Mucosa of stomach (tissue), 1 donor: ENCODE data around the gene C1orf35.

Experiments
- H3K27me3 ChIP-seq: one replicate; pipeline ENCODE4 v1.7.0; 2013; ENCODE audit warnings: mild to moderate bottlenecking, low read length; ENCODE audit not compliant: control insufficient read depth, insufficient read depth
- H3K36me3 ChIP-seq: one replicate; pipeline ENCODE4 v1.7.0; 2013; ENCODE audit warnings: low read length; ENCODE audit not compliant: control insufficient read depth, insufficient read depth
- H3K4me1 ChIP-seq: one replicate; pipeline ENCODE4 v1.7.0; 2013; ENCODE audit warnings: mild to moderate bottlenecking, low read length; ENCODE audit not compliant: control insufficient read depth, insufficient read depth
- H3K4me3 ChIP-seq: one replicate; pipeline ENCODE4 v1.7.0; 2013; ENCODE audit warnings: low read length
- H3K9ac ChIP-seq: one replicate; pipeline ENCODE4 v1.7.0; 2013; ENCODE audit warnings: mild to moderate bottlenecking, low read length, moderate library complexity
- H3K9me3 ChIP-seq: one replicate; pipeline ENCODE4 v1.7.0; 2013; ENCODE audit warnings: mild to moderate bottlenecking, low read length, moderate library complexity; ENCODE audit not compliant: control insufficient read depth
- donor health status: Pancreatic carcinoma.

Gene C1orf35

GRCh38 chr1:228139931-228140723, 37.0 kb upstream of the C1orf35 start, which contains the start of gene GUK1:
GUK1 (plus strand) TSS chr1:228140279; CDS start chr1:228140303, 24 bp downstream.
- Histone ChIP-seq H3K27me3 (no peaks in the 10 kb centered on the region), H3K9me3 (no peaks in the 10 kb centered on the region), H3K9ac (peak within 1 kb of the TSS; percentile 93), H3K4me3 (peak within 1 kb of the TSS; percentile 88), H3K36me3 (no peaks in the 10 kb centered on the region), H3K4me1 (peaks cover 43% of the 10 kb centered on the region)

GRCh38 chr1:228139406-228139930, 36.3 kb upstream of the C1orf35 start:
- H3K4me1 ChIP-seq: peaks cover 40% of the 10 kb centered on the region
- peak overlapping the region; percentile 76 for H3K9ac ChIP-seq
- no peaks in the 10 kb centered on the region for H3K9me3 ChIP-seq
- no peaks in the 10 kb centered on the region for H3K27me3 ChIP-seq
- H3K36me3 ChIP-seq: no peaks in the 10 kb centered on the region
- peak overlapping the region; percentile 80 for H3K4me3 ChIP-seq

DNA sequence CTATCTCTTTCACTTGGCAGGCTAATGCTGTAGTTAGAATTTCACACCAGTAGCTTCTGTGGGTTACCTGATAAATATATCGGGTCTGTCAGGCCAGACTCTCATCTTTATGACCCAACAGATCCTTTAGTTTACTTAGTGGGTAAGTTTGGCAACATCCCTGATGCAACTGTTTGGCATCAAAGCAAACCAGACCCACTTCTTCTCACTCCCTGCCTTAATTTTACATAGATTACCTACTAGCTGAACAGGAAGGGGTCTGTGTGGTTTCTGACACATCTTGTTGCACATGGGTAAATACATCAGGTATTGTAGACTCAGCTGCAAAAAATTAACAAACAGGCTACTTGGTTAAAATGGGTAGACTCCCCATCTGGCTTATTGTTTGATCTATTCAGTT, 33.8 kb upstream of the C1orf35 start:
- H3K4me3 ChIP-seq: no peak overlapping the region
- no peaks in the 10 kb centered on the region for H3K27me3 ChIP-seq
- H3K9me3 ChIP-seq: no peaks in the 10 kb centered on the region
- H3K9ac ChIP-seq: no peak overlapping the region
- H3K36me3 ChIP-seq: no peaks in the 10 kb centered on the region
- peaks cover 15% of the 10 kb centered on the region for H3K4me1 ChIP-seq

DNA sequence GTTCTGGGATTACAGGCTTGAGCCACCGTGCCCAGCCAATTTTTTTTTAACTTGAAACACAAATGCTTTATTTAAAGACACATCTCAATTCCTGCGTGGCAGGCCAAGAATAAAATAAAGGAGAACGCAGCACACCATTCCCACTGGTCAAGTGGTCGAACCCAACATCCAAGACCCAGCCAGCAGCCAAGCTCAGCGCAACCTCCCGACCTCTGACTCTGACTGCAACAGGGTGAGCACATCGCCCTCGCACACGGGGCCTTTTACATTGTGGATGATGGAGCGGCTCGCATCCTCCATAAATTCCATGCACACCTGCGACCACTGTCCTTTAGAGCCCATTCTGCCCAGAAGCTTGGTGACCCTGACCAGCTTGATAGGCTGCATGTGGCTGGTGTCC, 31.5 kb upstream of the C1orf35 start:
- no peaks in the 10 kb centered on the region for H3K36me3 ChIP-seq
- H3K4me1 ChIP-seq: peaks cover 10% of the 10 kb centered on the region
- no peaks in the 10 kb centered on the region for H3K27me3 ChIP-seq
- no peak overlapping the region for H3K4me3 ChIP-seq
- no peaks in the 10 kb centered on the region for H3K9me3 ChIP-seq
- no peak overlapping the region for H3K9ac ChIP-seq

DNA sequence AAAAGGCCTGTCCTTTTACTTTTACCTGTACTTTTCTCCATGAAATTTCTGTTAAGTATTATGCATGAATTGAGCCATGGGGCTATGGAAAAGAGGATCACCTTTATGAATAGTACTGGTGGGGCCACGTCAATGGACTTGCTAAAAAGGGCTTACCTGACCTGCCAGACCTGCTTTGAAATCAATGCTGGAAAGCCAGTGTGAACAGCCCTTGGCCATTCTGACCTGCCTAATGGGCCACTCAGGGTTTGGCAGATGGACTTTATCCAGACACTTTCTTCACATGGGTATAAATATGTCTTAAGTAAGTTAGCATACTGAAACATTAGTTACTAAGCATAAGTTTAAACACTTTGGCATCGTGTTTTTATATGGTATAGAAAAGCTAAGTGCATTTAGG, 28.6 kb upstream of the C1orf35 start:
- H3K27me3 ChIP-seq: no peaks in the 10 kb centered on the region
- peaks cover 7% of the 10 kb centered on the region for H3K4me1 ChIP-seq
- H3K9me3 ChIP-seq: no peaks in the 10 kb centered on the region
- no peak overlapping the region for H3K4me3 ChIP-seq
- no peaks in the 10 kb centered on the region for H3K36me3 ChIP-seq
- H3K9ac ChIP-seq: no peak overlapping the region

DNA sequence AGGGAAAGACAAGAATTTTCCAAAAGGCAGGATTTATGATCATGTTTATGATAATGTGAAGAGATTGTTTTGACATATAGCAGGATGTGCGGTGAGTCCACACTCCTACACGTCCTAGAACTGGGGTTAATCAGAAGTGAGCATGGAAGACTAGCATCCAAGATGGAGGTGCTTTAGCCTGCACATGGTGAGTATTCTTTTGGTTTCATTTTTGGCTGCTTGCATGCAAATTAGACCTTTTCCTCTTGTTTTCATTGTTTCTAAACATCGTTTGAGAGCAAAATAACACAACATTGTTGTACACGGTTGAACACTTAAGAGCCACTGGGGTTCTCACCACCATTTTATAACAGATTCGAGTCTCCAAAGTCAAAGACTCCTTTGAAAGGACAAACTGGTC, 22.1 kb upstream of the C1orf35 start:
- H3K9ac ChIP-seq: no peak overlapping the region
- no peaks in the 10 kb centered on the region for H3K4me1 ChIP-seq
- H3K36me3 ChIP-seq: no peaks in the 10 kb centered on the region
- no peaks in the 10 kb centered on the region for H3K9me3 ChIP-seq
- H3K27me3 ChIP-seq: no peaks in the 10 kb centered on the region
- no peak overlapping the region for H3K4me3 ChIP-seq

GRCh38 chr1:228123505-228123904, 20.4 kb upstream of the C1orf35 start:
- no peaks in the 10 kb centered on the region for H3K27me3 ChIP-seq
- no peaks in the 10 kb centered on the region for H3K36me3 ChIP-seq
- no peak overlapping the region for H3K4me3 ChIP-seq
- H3K4me1 ChIP-seq: no peaks in the 10 kb centered on the region
- no peak overlapping the region for H3K9ac ChIP-seq
- H3K9me3 ChIP-seq: no peaks in the 10 kb centered on the region

DNA sequence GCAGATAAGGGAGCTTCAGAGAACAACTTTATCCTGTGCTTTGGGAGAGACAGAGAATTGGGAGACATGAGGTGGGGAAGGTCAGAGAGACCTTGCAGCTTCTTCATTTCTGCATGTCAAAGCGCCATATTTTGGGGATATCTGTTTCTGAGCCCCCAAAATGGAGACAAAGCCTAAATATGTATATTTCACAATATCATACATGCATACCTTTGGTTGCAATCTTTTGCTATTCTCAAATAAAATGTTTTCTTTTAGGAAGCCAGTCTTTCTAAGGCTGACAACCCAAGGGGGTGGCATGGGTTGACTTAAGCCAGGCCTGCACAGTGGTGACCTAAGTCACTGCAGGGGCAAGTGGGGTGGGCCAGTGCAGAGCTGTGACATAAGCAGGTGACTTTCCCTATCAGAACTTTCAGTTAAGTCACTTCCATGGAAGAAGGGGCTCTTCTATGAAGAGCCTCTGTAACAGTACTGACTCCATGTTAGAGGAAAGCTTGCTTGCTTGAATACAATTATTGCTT, 19.9 kb upstream of the C1orf35 start:
- Histone ChIP-seq H3K9ac (no peak overlapping the region), H3K36me3 (no peaks in the 10 kb centered on the region), H3K4me1 (no peaks in the 10 kb centered on the region)

DNA sequence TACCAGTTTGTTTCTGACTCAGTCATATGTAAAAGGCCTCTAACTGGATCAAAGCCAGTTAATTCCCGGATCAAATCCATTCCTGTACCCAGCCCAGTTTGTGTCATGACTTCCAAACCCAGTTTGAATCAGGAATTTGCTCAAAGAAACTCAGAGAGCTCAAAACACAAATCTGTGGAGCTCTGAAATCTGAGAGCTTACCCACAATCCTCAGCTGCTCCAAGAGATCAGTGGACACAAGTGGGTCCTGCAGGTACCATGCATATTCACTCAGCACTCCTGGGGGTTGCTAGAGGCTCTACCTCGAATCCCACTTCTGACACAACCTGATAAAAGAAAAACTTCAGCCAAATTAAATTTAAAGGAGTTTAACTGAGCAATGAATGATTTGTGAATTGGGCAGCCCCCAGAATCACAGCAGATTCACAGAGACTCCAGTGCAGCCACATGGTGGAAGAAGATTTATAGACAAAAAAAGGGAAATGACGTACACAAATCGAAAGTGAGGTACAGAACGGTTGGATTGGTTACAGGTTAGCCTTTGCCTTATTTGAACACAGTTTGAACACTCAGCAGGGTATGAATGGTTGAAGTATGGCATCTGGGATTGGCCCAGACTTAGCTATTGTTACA, 17.8 kb upstream of the C1orf35 start:
- Histone ChIP-seq H3K4me1 (no peaks in the 10 kb centered on the region), H3K27me3 (no peaks in the 10 kb centered on the region), H3K4me3 (no peak overlapping the region), H3K9ac (no peak overlapping the region), H3K9me3 (no peaks in the 10 kb centered on the region), H3K36me3 (no peaks in the 10 kb centered on the region)

More for the DNA sequence above, 19.9 kb upstream of the C1orf35 start:
- H3K27me3 ChIP-seq: no peaks in the 10 kb centered on the region
- no peak overlapping the region for H3K4me3 ChIP-seq
- no peaks in the 10 kb centered on the region for H3K9me3 ChIP-seq

- Histone ChIP-seq H3K9ac (no peak overlapping the region), H3K4me3 (no peak overlapping the region), H3K4me1 (no peaks in the 10 kb centered on the region), H3K27me3 (no peaks in the 10 kb centered on the region), H3K9me3 (no peaks in the 10 kb centered on the region), H3K36me3 (no peaks in the 10 kb centered on the region)
Observed at GRCh38 chr1:228120351-228120750, 17.2 kb upstream of the C1orf35 start.

DNA sequence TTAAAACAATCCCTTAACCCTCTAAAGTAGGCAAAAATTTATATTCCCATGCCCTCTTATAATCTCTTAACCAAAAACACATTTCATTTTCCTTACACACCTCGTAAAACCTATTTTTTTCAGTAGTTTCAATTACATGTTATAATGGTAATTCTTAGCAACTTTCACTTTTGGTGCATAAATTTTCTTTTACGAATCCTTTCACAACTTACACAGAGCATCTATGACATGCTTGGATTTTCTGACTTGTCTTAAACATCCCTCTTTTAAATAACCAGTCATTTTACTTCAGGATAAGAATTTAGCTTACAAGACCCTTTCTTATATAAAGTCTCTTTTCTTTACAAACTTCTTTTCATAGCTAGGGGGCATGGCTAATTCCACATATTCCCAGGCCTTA, 14.9 kb upstream of the C1orf35 start:
- H3K36me3 ChIP-seq: no peaks in the 10 kb centered on the region
- H3K4me1 ChIP-seq: no peaks in the 10 kb centered on the region
- H3K27me3 ChIP-seq: no peaks in the 10 kb centered on the region
- H3K9me3 ChIP-seq: no peaks in the 10 kb centered on the region
- no peak overlapping the region for H3K9ac ChIP-seq
- no peak overlapping the region for H3K4me3 ChIP-seq

DNA sequence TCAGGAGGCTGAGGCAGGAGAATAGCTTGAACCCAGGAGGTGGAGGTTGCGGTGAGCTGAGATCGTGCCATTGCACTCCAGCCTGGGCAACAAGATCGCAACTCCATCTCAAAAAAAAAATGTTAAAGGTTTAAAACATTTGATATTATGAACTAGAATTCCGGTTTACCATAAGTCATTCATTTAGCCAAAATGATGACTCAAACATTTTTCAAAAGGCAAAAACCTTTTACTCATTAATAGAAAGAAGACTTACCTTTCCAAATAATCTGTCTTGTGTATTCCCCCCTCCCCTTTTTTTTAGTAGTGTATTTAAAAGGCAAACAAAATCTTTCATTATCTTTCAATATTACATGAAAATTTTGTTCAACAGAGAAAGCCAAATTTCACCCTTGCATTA, 14.2 kb upstream of the C1orf35 start:
- Histone ChIP-seq H3K27me3 (no peaks in the 10 kb centered on the region), H3K4me1 (no peaks in the 10 kb centered on the region), H3K9me3 (no peaks in the 10 kb centered on the region), H3K4me3 (no peak overlapping the region), H3K9ac (no peak overlapping the region), H3K36me3 (no peaks in the 10 kb centered on the region)
